Nephron (organoid): ENCODE data around the gene CBX2.

ENCODE experiments used
- H3K27ac Mint-ChIP-seq, 3 experiments: 2 replicates each; pipeline ENCODE4 v1.8.0; 2020; ENCODE audit warnings: mixed read lengths in 3 of 3, mild to moderate bottlenecking in 2 of 3, moderate library complexity in 1 of 3
- H3K27me3 Mint-ChIP-seq: 2 replicates; pipeline ENCODE4 v1.8.0; 2021; ENCODE audit warnings: low read depth, mild to moderate bottlenecking, moderate library complexity, mixed read lengths
- H3K36me3 Mint-ChIP-seq: 2 replicates; pipeline ENCODE4 v1.8.0; 2020; ENCODE audit warnings: low read depth, mixed read lengths
- H3K4me1 Mint-ChIP-seq: 2 replicates; pipeline ENCODE4 v1.8.0; 2020; ENCODE audit warnings: mixed read lengths
- H3K4me3 Mint-ChIP-seq, 3 experiments: 2 replicates each; pipeline ENCODE4 v1.8.0; 2020; ENCODE audit warnings: mild to moderate bottlenecking in 3 of 3, mixed read lengths in 3 of 3, moderate library complexity in 2 of 3
- H3K9me3 Mint-ChIP-seq: 2 replicates; pipeline ENCODE4 v1.8.0; 2020; ENCODE audit warnings: mixed read lengths
- TF ChIP-seq, protein P1 (sequence below), 3 experiments: fragments of 200-600 bp; sonication (generic); IDR thresholded peaks; one replicate each; pipeline ENCODE4 v1.5.0; 2021; ENCODE audit warnings: antibody characterized with exemption in 3 of 3; ENCODE audit not compliant: unreplicated experiment in 3 of 3

CBX2 gene

DNA sequence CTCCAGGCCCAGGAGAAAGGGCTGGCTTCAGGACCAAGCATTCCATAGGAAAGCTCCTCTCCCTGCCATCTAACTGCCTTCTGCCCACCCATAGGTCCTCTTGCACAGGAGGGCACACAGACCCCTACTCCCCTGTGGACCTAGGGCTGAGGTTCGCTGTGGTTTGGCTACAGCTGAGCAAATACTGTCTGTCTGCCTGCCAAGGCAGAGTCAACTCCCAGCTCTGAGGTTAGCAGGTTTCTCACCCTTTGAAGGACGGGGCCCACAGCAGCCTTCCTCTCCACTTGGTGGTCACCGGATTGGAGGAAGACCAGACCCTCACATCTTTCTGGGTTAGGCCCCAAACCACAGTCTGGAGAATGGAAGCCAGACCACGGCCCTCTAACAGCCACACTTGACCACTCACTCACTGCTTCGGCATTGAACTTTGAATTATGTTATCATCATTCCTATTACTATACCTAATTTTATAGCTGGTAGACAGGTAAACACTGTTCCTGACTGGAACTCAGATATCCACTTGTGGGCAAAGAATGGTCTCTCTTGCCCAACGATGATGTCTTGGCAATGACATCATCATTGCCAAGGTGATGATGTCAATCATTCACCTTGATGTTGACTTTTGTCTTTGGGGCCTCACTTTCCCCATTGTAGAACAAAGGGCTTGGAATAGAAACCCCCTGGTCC is 47.1 kb downstream of the CBX2 start:
- peaks cover 4% of the 10 kb centered on the region for H3K36me3 Mint-ChIP-seq
- peaks cover 4% of the 10 kb centered on the region for H3K9me3 Mint-ChIP-seq
- no peak overlapping the region for H3K27ac Mint-ChIP-seq
- TF ChIP-seq, protein P1, sequence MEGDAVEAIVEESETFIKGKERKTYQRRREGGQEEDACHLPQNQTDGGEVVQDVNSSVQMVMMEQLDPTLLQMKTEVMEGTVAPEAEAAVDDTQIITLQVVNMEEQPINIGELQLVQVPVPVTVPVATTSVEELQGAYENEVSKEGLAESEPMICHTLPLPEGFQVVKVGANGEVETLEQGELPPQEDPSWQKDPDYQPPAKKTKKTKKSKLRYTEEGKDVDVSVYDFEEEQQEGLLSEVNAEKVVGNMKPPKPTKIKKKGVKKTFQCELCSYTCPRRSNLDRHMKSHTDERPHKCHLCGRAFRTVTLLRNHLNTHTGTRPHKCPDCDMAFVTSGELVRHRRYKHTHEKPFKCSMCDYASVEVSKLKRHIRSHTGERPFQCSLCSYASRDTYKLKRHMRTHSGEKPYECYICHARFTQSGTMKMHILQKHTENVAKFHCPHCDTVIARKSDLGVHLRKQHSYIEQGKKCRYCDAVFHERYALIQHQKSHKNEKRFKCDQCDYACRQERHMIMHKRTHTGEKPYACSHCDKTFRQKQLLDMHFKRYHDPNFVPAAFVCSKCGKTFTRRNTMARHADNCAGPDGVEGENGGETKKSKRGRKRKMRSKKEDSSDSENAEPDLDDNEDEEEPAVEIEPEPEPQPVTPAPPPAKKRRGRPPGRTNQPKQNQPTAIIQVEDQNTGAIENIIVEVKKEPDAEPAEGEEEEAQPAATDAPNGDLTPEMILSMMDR (IDR thresholded peaks at IDR 0.05; ENCODE audit: unreplicated experiment in 3 of 3): no peak
- peaks cover 68% of the 10 kb centered on the region for H3K27me3 Mint-ChIP-seq
- H3K4me1 Mint-ChIP-seq: peaks cover 34% of the 10 kb centered on the region
- no peak overlapping the region for H3K4me3 Mint-ChIP-seq

DNA sequence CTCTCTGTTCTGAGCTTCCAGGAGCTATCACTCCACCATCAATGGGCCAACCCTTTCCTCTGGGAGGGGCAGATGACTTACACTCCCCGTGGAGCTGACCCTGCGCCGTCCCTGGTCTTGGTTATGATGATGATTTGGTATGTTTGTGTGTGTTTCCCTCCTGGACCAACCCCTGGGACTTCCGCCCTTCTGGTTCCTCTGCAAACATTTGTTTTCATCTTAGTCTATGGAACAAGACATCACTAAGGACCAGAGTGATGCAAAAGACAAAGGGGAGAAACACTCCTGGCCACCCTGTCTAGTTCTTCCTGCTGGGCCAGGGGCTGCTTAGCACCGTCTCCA is 47.6 kb downstream of the CBX2 start:
- TF ChIP-seq, protein P1 (IDR thresholded peaks at IDR 0.05; ENCODE audit: unreplicated experiment in 3 of 3): no peak
- Mint-ChIP-seq H3K4me3 (no peak overlapping the region), H3K4me1 (peaks cover 34% of the 10 kb centered on the region), H3K9me3 (peaks cover 4% of the 10 kb centered on the region), H3K27ac (no peak overlapping the region), H3K27me3 (peaks cover 66% of the 10 kb centered on the region), H3K36me3 (peaks cover 4% of the 10 kb centered on the region)

DNA sequence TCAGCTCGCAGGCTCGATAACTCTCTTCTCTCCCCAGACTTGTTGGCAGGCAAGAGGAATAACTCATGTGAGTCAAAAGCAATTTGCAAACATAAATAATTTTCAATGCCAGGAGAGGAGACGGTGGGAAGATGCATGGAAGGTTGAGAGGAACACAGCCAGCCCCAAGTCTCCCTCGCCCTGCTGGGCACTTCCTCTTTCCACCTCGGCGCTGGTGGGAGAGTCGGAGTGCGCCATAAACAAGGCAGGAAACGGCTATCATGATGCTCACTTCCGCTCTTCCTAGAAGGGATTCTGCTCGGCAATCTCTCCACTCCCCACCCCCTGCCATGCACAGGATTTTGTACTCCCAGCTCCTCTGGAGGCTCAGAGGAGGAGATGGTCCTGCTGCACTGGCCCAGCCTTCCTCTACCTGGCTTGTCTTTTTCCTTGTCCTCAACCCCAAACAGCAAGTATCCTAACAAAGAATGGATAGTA is 48.3 kb downstream of the CBX2 start:
- Mint-ChIP-seq H3K27me3 (peaks cover 66% of the 10 kb centered on the region), H3K4me3 (peak overlapping the region in 1 of 3 experiments; percentile 35)

DNA sequence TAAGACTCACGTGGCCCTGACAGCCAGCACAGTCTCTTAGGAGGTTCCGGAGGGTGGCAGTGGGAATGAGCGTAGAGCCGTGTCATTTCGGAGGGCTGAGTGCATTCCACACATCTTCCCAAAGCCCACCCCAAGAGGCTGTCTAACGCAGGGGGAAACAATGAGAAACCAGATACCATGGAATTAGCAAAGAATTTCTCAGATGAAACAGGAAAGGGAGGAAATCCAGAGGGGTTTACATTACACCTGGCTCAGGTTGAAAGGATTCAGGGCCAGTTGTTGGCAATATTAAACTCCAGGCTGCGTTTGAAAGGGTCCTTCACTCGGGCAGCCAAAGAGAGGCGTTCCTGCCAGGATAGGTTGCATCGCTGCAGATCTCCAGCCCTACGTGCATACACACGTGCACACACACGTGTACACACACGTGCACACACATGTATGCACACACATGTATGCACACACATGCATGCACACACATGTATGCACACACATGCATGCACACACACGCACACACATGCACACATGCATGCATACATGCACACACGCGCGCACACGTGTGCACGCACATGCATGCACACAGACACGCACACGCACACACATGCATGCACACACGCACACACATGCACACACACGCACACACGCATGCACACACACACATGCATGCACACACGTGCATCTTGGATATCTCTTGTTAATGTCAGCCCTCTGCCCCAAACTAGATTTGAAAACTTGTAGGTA is 49.1 kb downstream of the CBX2 start:
- peaks cover 4% of the 10 kb centered on the region for H3K36me3 Mint-ChIP-seq
- peaks cover 4% of the 10 kb centered on the region for H3K9me3 Mint-ChIP-seq
- H3K27ac Mint-ChIP-seq: peak overlapping the region; percentile 25 to 77 (median 68)

More for the DNA sequence above, 48.3 kb downstream of the CBX2 start:
- Mint-ChIP-seq H3K9me3 (peaks cover 4% of the 10 kb centered on the region), H3K4me1 (peaks cover 34% of the 10 kb centered on the region), H3K36me3 (peaks cover 4% of the 10 kb centered on the region), H3K27ac (peak overlapping the region; percentile 25 to 77 (median 68))
- TF ChIP-seq, protein P1 (IDR thresholded peaks at IDR 0.05; ENCODE audit: unreplicated experiment in 3 of 3): no peak

DNA sequence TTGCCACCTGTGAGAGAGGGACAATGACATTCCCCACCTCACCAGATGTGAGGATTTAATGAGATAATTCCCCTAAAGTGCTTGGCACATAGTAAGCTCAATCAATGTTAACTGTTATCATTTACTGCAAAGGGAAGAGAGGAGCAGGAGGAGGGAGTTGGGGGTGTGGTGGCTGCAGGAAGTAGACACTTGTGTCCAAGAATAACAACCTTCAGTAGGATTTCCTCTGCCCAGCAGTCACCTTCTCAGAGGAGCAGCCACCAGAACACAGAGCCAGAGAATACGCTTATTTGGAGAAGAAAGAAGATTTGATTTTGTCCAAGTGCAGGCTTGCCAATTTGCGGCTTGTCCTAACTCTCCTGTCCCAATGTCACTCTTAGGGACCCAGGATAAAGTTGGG is 51.1 kb downstream of the CBX2 start:
- Mint-ChIP-seq H3K36me3 (peaks cover 11% of the 10 kb centered on the region), H3K4me3 (no peak overlapping the region), H3K9me3 (peaks cover 4% of the 10 kb centered on the region), H3K4me1 (peaks cover 47% of the 10 kb centered on the region), H3K27me3 (peaks cover 56% of the 10 kb centered on the region), H3K27ac (peak overlapping the region in 2 of 3 experiments; percentile 1 to 34)
- TF ChIP-seq, protein P1 (IDR thresholded peaks at IDR 0.05; ENCODE audit: unreplicated experiment in 3 of 3): no peak

More for the DNA sequence above, 49.1 kb downstream of the CBX2 start:
- Mint-ChIP-seq H3K4me3 (peak overlapping the region in 1 of 3 experiments; percentile 6), H3K27me3 (peaks cover 66% of the 10 kb centered on the region), H3K4me1 (peaks cover 39% of the 10 kb centered on the region)
- TF ChIP-seq, protein P1 (IDR thresholded peaks at IDR 0.05; ENCODE audit: unreplicated experiment in 3 of 3): no peak
